HepG2 (cell line): ENCODE results near the gene EIF4E1B. TPM values are rescaled to one million over a fixed set of nuclear protein-coding genes. Genes with fewer than 3 reads are reported as not detected.

Source experiments
- ATAC-seq: fragments of 200-7000 bp; cut with Tn5 transposase; 3 replicates; pipeline ENCODE4 v1.9.1; 2020; ENCODE audit warnings: mild to moderate bottlenecking, moderate library complexity
- BruUV-seq: library from RNA; stranded (reverse); fragments of 400-500 nt; replicated peaks from 2 replicates; lab custom pipeline; 2021; lab: Mats Ljungman, UMichigan
- CTCF ChIA-PET: fragments of 300-600 bp; formaldehyde crosslinking; extraction: SDS; loops from one replicate; lab custom pipeline; 2021; ENCODE audit warnings: low total read pairs, inconsistent platforms, low intra/inter-chr PET ratio; lab: Yijun Ruan, JAX
- POLR2A ChIA-PET: fragments of 350-600 bp; sonication (Branson Sonifier 250); formaldehyde crosslinking; loops from one replicate; lab custom pipeline; 2020; ENCODE audit warnings: antibody characterized with exemption, inconsistent platforms; lab: Yijun Ruan, JAX
- DNase-seq: peaks from one replicate; pipeline ENCODE4 v3.0.0-alpha.2; 2015; ENCODE audit warnings: low spot score
- FAIRE-seq: peaks from 3 replicates; lab custom pipeline; 2011; peaks lifted over from hg19 to GRCh38; lab: Jason Lieb, UNC
- H2AFZ ChIP-seq: one replicate; pipeline ENCODE4 v1.6.1; 2011; ENCODE audit warnings: low read length, inconsistent platforms
- H3K27ac ChIP-seq: fragments of 300-600 bp; 3 replicates; pipeline ENCODE4 v1.8.0; 2011; ENCODE audit warnings: mixed run types, mild to moderate bottlenecking, mixed read lengths, low read length, inconsistent platforms; ENCODE audit not compliant: insufficient read depth; ENCODE audit errors: extremely low read length
- H3K27me3 ChIP-seq, 2 experiments: fragments of 200-600 bp in 1 of 2; 2 replicates in 1 of 2; 3 replicates in 1 of 2; pipeline versions ENCODE4 v1.6.0 to v1.8.0; 2011; ENCODE audit warnings: low read length in 2 of 2, mild to moderate bottlenecking in 2 of 2, moderate library complexity in 2 of 2, inconsistent platforms in 1 of 2; ENCODE audit not compliant: insufficient read depth in 2 of 2, control insufficient read depth in 1 of 2
- H3K36me3 ChIP-seq, 2 experiments: fragments of 200-600 bp in 1 of 2; replicated peaks in 1 of 2; 2 replicates in 1 of 2; 3 replicates in 1 of 2; pipeline versions ENCODE4 v1.5.1 to v1.8.0; 2011; ENCODE audit warnings: low read length in 2 of 2, inconsistent platforms in 1 of 2; ENCODE audit not compliant: insufficient read depth in 2 of 2, control insufficient read depth in 1 of 2
- H3K4me1 ChIP-seq: 2 replicates; pipeline ENCODE4 v1.5.1; 2012; ENCODE audit warnings: low read length, inconsistent platforms; ENCODE audit not compliant: insufficient read depth
- H3K4me2 ChIP-seq: 2 replicates; pipeline ENCODE4 v1.6.0; 2011; ENCODE audit warnings: low read depth, low read length, inconsistent platforms
- H3K4me3 ChIP-seq, 3 experiments: fragments of 200-600 bp in 1 of 3; sonication (generic), shearing (Covaris generic) in 1 of 3; replicated peaks in 1 of 3; 2 replicates each; pipeline ENCODE4 v1.5.1; 2011 to 2016; ENCODE audit warnings: low read length in 3 of 3, inconsistent platforms in 2 of 3, low read depth in 2 of 3, mild to moderate bottlenecking in 2 of 3, control low read depth in 1 of 3, mixed read lengths in 1 of 3; ENCODE audit not compliant: insufficient read depth in 1 of 3
- H3K79me2 ChIP-seq: one replicate; pipeline ENCODE4 v1.6.1; 2011; ENCODE audit warnings: low read length, inconsistent platforms; ENCODE audit not compliant: insufficient read depth
- H3K9ac ChIP-seq: 2 replicates; pipeline ENCODE4 v1.6.0; 2011; ENCODE audit warnings: mild to moderate bottlenecking, low read depth, low read length, inconsistent platforms; ENCODE audit not compliant: insufficient read depth
- H3K9me3 ChIP-seq: 2 replicates; pipeline ENCODE4 v1.5.1; 2012; ENCODE audit warnings: mild to moderate bottlenecking, low read length
- H4K20me1 ChIP-seq: 2 replicates; pipeline ENCODE4 v1.6.0; 2011; ENCODE audit warnings: inconsistent platforms, mild to moderate bottlenecking, low read length, moderate library complexity; ENCODE audit not compliant: insufficient read depth
- EP300 ChIP-seq, 3 experiments: sonication (generic) in 1 of 3; formaldehyde crosslinking in 1 of 3; IDR thresholded peaks; 2 replicates each; pipeline versions ENCODE4 v1.5.1 to v1.6.1; 2011 to 2020; ENCODE audit warnings: low read depth in 2 of 3, low read length in 2 of 3, borderline replicate concordance in 1 of 3, improper control_type of control experiment in 1 of 3, mild to moderate bottlenecking in 1 of 3, missing genetic modification reagents in 1 of 3, moderate library complexity in 1 of 3
- LCORL ChIP-seq, 2 experiments: fragments of 450-650 bp in 1 of 2; sonication (generic) in 1 of 2; formaldehyde crosslinking in 1 of 2; IDR thresholded peaks; 2 replicates each; pipeline versions ENCODE4 v1.5.0 to v1.6.1; 2017 to 2020; ENCODE audit warnings: antibody characterized with exemption in 1 of 2, missing genetic modification reagents in 1 of 2
- ZBTB1 ChIP-seq: sonication (generic); formaldehyde crosslinking; IDR thresholded peaks from 2 replicates; pipeline ENCODE4 v1.4.0; 2020; ENCODE audit warnings: missing genetic modification reagents, borderline replicate concordance
- ZNF317 ChIP-seq: sonication (generic); formaldehyde crosslinking; IDR thresholded peaks from 2 replicates; pipeline ENCODE4 v1.5.0; 2020; ENCODE audit warnings: mild to moderate bottlenecking, missing genetic modification reagents
- ZSCAN9 ChIP-seq: IDR thresholded peaks from 2 replicates; pipeline ENCODE4 v1.6.1; 2016; ENCODE audit warnings: borderline replicate concordance
- WGBS: methylation state at CpG from one replicate; pipeline ENCODE4 v1.1.6; 2017; ENCODE audit warnings: low lambda C conversion rate; 5-methylcytosine and 5-hydroxymethylcytosine counted together
- in situ Hi-C: cut with HindIII; loops from 2 replicates; pipeline ENCODE4 v1.10.0; 2017; ENCODE audit warnings: low pct_unique_long_range_greater_than_20kb; ENCODE audit not compliant: extremely low pct_ligation_motif_present
- intact Hi-C: fragments of 100-400 bp; cut with micrococcal nuclease; formaldehyde crosslinking; loops from one replicate; pipeline ENCODE4 v1.10.0; 2022; ENCODE audit not compliant: unreplicated experiment
- polyA plus RNA-seq, 8 experiments: library from polyadenylated mRNA; depleted of rRNA in 3 of 8; stranded (reverse) in 7 of 8; unstranded in 1 of 8; fragments of >200 nt; fragmentation: Illumina TruSeq in 4 of 8; extraction: Trizol in 4 of 8; gene quantifications; 2 replicates each; pipeline versions ENCODE4 v1.2.1 to v1.2.3, GENCODE V29; 2011 to 2016; ENCODE audit warnings: low read depth in 4 of 8, missing spikeins in 1 of 8, mixed read lengths in 1 of 8; ENCODE audit not compliant: insufficient read depth in 1 of 8
- total RNA-seq, 5 experiments: library from RNA; depleted of rRNA; stranded (reverse); fragments of >200 nt; fragmentation: Illumina TruSeq; extraction: Trizol; gene quantifications; 2 replicates each; pipeline ENCODE4 v1.2.3, GENCODE V29; 2016; ENCODE audit warnings: low read depth in 1 of 5

The EIF4E1B gene
- total and polyA plus RNA-seq, 2 of the 13 experiments (the other 11 are each of a cell fraction or from before 2014, with no cell fraction given), result not detected

- TF ChIP-seq ZBTB1, result no peak
- TF ChIP-seq, all 625 proteins: peak for 0
Observed at GRCh38 chr5:176659860-176660461, 29.5 kb downstream of the EIF4E1B start (continued).

GRCh38 chr5:176660530-176660859, 30.0 kb downstream of the EIF4E1B start:
- no CpG with 5 or more reads among the region's 1 CpG for WGBS
- no peaks in the 10 kb centered on the region for H4K20me1 ChIP-seq
- FAIRE-seq (no peak), ATAC-seq (peak; percentile 19), DNase-seq (no peak)
- H3K4me3 ChIP-seq, result no peak overlapping the region
- H2AFZ ChIP-seq, result no peak overlapping the region
- in situ Hi-C loops (loop anchor here (10.0 kb wide), 1 partner anchor 294 kb away; no protein-coding TSS in a partner anchor), intact Hi-C loops (no loop called here)
- no peak overlapping the region for H3K9ac ChIP-seq
- no peak overlapping the region for H3K4me2 ChIP-seq
- H3K4me1 ChIP-seq, result peaks cover 14% of the 10 kb centered on the region
- no peaks in the 10 kb centered on the region for H3K79me2 ChIP-seq
- ChIA-PET POLR2A (interaction anchor here (1.1 to 1.5 kb wide), 2 partner anchors 13 to 17 kb away, joined by 3 to 7 read pairs; partner anchors contain the start of gene TSPAN17), CTCF (interaction anchor here (0.7 to 1.6 kb wide), 3 partner anchors 84 to 298 kb away, joined by 3 to 7 read pairs (median 3); no protein-coding TSS in a partner anchor)
- H3K27me3 ChIP-seq, result peaks cover 3 to 4% of the 10 kb centered on the region in 2 experiments; a peak in 3 of 5 replicates
- TF ChIP-seq LCORL (IDR thresholded peaks at IDR 0.05) (no peak), LCORL (CRISPR knock-in tag; IDR thresholded peaks at IDR 0.05) (0 out of 2 replicates have a peak, but pooled peaks have one; percentile 19), ZSCAN9 (CRISPR knock-in tag) (no peak), ZNF317 (CRISPR knock-in tag) (0 out of 2 replicates have a peak, but pooled peaks have one; percentile 17), EP300 (IDR thresholded peaks at IDR 0.05; ENCODE audit: low read depth in 2 of 2, low read length in 2 of 2) (no peak), EP300 (CRISPR knock-in tag; IDR thresholded peaks at IDR 0.05; ENCODE audit: borderline replicate concordance) (0 out of 2 replicates have a peak, but pooled peaks have one; percentile 6)
- no peak overlapping the region for H3K27ac ChIP-seq
- H3K9me3 ChIP-seq, result no peaks in the 10 kb centered on the region
- no peaks in the 10 kb centered on the region for H3K36me3 ChIP-seq
- BruUV-seq, result no TSS peak
